Heart right ventricle (tissue), 16 donors: ENCODE measurements around the gene TRERF1. TPM values are rescaled to one million over a fixed set of nuclear protein-coding genes. Genes with fewer than 3 reads are reported as not detected.

Experiments
- ATAC-seq, 8 donors: fragments of 200-7000 bp; cut with Tn5 transposase; one replicate each; pipeline ENCODE4 v1.9.1; 2020; ENCODE audit warnings: mild to moderate bottlenecking in 8 of 8, moderate library complexity in 8 of 8, moderate number of reproducible peaks in 1 of 8
- DNase-seq, 2 donors: peaks; one replicate each; pipeline ENCODE4 v3.0.0-alpha.2; 2020
- H3K27ac ChIP-seq, 10 donors: fragments of 200-600 bp; sonication (generic) in 2 of 10; one replicate each; pipeline versions ENCODE4 v1.5.0 to v1.8.0; 2020 to 2022; ENCODE audit warnings: mild to moderate bottlenecking in 3 of 10
- H3K27me3 ChIP-seq, 7 donors: fragments of 200-600 bp; one replicate each; pipeline ENCODE4 v1.8.0; 2021 to 2022; ENCODE audit warnings: mild to moderate bottlenecking in 2 of 7
- H3K36me3 ChIP-seq, 9 donors: fragments of 200-600 bp; sonication (generic) in 1 of 9; one replicate each; pipeline versions ENCODE4 v1.5.0 to v1.8.0; 2020 to 2022; ENCODE audit warnings: mild to moderate bottlenecking in 2 of 9
- H3K4me1 ChIP-seq, 9 donors: fragments of 200-600 bp; sonication (generic) in 1 of 9; one replicate each; pipeline versions ENCODE4 v1.5.0 to v1.8.0; 2020 to 2022; ENCODE audit warnings: mild to moderate bottlenecking in 4 of 9
- H3K4me3 ChIP-seq, 10 donors: fragments of 200-600 bp; sonication (generic) in 2 of 10; one replicate each; pipeline versions ENCODE4 v1.5.0 to v1.8.0; 2020 to 2022; ENCODE audit warnings: mild to moderate bottlenecking in 7 of 10, moderate library complexity in 2 of 10
- H3K9me3 ChIP-seq, 11 donors: fragments of 200-600 bp in 10 of 11; sonication (generic) in 2 of 11; one replicate each; pipeline versions ENCODE4 v1.5.0 to v1.8.0; 2013 to 2022; ENCODE audit warnings: mild to moderate bottlenecking in 2 of 11, control low read depth in 1 of 11, moderate library complexity in 1 of 11
- CTCF ChIP-seq, 9 donors: fragments of 200-600 bp; sonication (generic) in 2 of 9; IDR thresholded peaks; one replicate each; pipeline versions ENCODE4 v1.5.0 to v1.8.0; 2021 to 2022; ENCODE audit warnings: antibody characterized with exemption in 9 of 9, mild to moderate bottlenecking in 5 of 9, moderate library complexity in 1 of 9
- WGBS, 2 donors: extraction: QIAGEN DNeasy Blood & Tissue Kit; methylation state at CpG; one replicate each; pipeline ENCODE4 v1.1.7; 2013; ENCODE audit warnings: inconsistent platforms in 1 of 2; 5-methylcytosine and 5-hydroxymethylcytosine counted together
- intact Hi-C, 10 donors: fragments of 100-400 bp; cut with DNase I; formaldehyde crosslinking; loops; one replicate each; pipeline versions ENCODE4 v1.11.1 to v1.14.2; 2022
- polyA plus RNA-seq, 2 donors: library from polyadenylated mRNA; stranded (reverse); fragments of 200-250 nt; gene quantifications; one replicate each; pipeline ENCODE4 v1.2.3, GENCODE V29; 2013
- total RNA-seq, 10 donors: library from RNA; stranded (reverse); fragmentation: NEBNext Ultra II Directional in 3 of 10; extraction: Animal tissue kit (Norgen Biotek cat#: 25700) in 3 of 10; gene quantifications; one replicate each; pipeline versions ENCODE4 v1.2.1 to v1.2.4, GENCODE V29; 2021 to 2023
- donor health status: Arrhythmogenic right ventricular cardiomyopathy.
- donor health status: ischemic (EF 13 %, LVEDD 7.1; RV severe dilation, severe dysfunction).
- donor health status: healthy with polysubstance abuse.
- donor health status: DM: no; HTN: yes; CAD: no.
- donor health status: DM: no; HTN: no; CAD: no.
- donor health status: ischemic (EF 25% LVEDD 6.9; RV normal size, moderate dysfunction).
- donor health status: ischemic (EF 25% LVEDD 5.7; RV mildly dilated, moderate dysfunction).
- donor health status: healthy.
- donor health status: DM: yes; HTN: yes; CAD: no.
- donor health status: Ischemic cardiomyopathy.
- donor health status: ischemic (EF 35%, LVEDD 5.7; RV mildly dilated, moderate dysfunction).
- donor health status: nonischemic (EF 11% LVEDD 7.7; RV severe dilation, severe dysfunction).
- donor health status: DM: yes; HTN: yes; CAD: no.
- donor health status: PGD.
- donor health status: ischemic (EF 29% LVEDD 5.4; RV normal size, mild dysfunction).
- donor health status: nonischemic (EF 23%, LVEDD 6.1; RV moderate dilation, normal function).

Gene TRERF1
- total and polyA plus RNA-seq, 12 donors = 0.75 to 2.8 (median 1.6) TPM

GRCh38 chr6:42276034-42276890 lies 175.5 kb downstream of the TRERF1 start:
- peaks cover 0 to 3% (median 0%) of the 10 kb centered on the region in 9 donors for H3K36me3 ChIP-seq
- H3K27me3 ChIP-seq = no peaks in the 10 kb centered on the region
- ATAC-seq (peak; percentile 79 to 92 (median 86)), DNase-seq (peak; percentile 62 to 83)
- intact Hi-C loops = no loop called here
- peak overlapping the region in 2 of 10 donors; percentile 5 to 13 for H3K4me3 ChIP-seq
- H3K27ac ChIP-seq = peak overlapping the region; percentile 12 to 80 (median 47)
- H3K4me1 ChIP-seq = peaks cover 23 to 60% (median 54%) of the 10 kb centered on the region in 9 donors
- no peaks in the 10 kb centered on the region for H3K9me3 ChIP-seq
- no peak for TF ChIP-seq CTCF (IDR thresholded peaks at IDR 0.05)
- 36 to 47% methylated on average over 13 of the region's 13 CpGs for WGBS, 2 donors

DNA sequence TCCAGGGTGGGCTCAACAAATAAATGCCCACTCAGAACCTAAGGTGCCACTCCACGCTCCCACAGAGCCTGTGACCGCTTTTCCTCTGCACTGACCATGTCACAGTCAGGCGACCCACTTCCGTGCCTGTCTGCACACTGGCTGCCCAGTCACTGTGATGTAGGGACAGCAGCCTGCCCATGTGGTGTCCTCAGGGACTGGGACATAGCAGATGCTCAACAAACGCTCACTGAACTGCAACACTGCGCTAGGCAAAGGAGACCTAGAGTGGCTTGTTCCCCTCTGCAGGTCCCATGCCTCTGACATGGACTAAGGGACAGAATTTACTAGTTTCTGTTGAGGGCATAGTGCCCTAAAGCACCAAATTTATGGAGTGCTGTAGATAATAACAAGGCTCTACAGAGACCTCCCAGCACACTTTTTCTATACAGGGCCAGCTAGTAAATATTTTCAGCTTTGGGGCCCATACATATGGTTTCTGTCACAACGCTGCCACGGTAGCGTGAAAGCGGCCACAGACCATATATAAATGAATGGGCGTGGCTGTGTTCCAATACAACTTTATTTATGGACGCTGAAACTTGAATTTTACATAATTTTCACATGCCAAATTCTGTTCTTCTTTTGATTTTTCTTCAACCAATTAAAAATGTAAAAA lies 176.2 kb downstream of the TRERF1 start:
- H3K27me3 ChIP-seq = no peaks in the 10 kb centered on the region
- H3K36me3 ChIP-seq = peaks cover 0 to 3% (median 0%) of the 10 kb centered on the region in 9 donors
- H3K4me1 ChIP-seq = peaks cover 21 to 53% (median 46%) of the 10 kb centered on the region in 9 donors
- H3K27ac ChIP-seq = peak overlapping the region in 9 of 10 donors; percentile 12 to 80 (median 50)
- H3K4me3 ChIP-seq = peak overlapping the region in 1 of 10 donors; percentile 5
- 92% methylated on average over 12 of the region's 12 CpGs for WGBS, 2 donors
- ATAC-seq (no peak), DNase-seq (no peak)
- H3K9me3 ChIP-seq = no peaks in the 10 kb centered on the region
- intact Hi-C loops = no loop called here
- no peak for TF ChIP-seq CTCF (IDR thresholded peaks at IDR 0.05)

DNA sequence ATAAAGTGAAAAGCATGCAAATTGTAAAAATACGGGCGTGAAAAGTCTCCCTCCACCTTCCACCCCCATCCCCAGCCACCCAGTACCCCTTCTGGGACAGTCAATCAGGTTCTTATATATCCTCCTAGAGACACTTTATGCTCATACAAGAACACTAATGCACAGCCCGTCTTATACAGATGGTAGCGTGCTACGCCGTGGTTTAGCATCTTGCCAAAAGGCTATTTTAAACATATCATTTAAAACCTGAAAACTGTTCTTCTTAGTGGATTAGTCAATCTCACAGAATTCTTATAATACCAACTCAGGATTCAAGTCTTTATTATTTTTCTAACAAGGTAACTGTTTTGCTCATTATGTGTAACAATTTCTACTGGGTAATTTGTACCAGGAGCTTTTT lies 176.8 kb downstream of the TRERF1 start:
- H3K27ac ChIP-seq = peak overlapping the region in 2 of 10 donors; percentile 50 to 75
- H3K4me1 ChIP-seq = peaks cover 16 to 47% (median 40%) of the 10 kb centered on the region in 9 donors
- intact Hi-C loops = no loop called here
- no peaks in the 10 kb centered on the region for H3K9me3 ChIP-seq
- TF ChIP-seq CTCF (IDR thresholded peaks at IDR 0.05) = no peak
- 98% methylated on average over 6 of the region's 6 CpGs for WGBS, 2 donors
- ATAC-seq = no peak
- no peak overlapping the region for H3K4me3 ChIP-seq
- peaks cover 0 to 3% (median 0%) of the 10 kb centered on the region in 9 donors for H3K36me3 ChIP-seq
- DNase-seq = no peak
- no peaks in the 10 kb centered on the region for H3K27me3 ChIP-seq
